ENCODE measurements around the gene MTMR11. TPM values are rescaled to one million over a fixed set of nuclear protein-coding genes. Genes with fewer than 3 reads are reported as not detected.

Gene MTMR11
- total and polyA plus RNA-seq, 2 of the 8 experiments (the other 6 are each of a cell fraction or from before 2014, with no cell fraction given) = 3.7 to 4.8 TPM

DNA sequence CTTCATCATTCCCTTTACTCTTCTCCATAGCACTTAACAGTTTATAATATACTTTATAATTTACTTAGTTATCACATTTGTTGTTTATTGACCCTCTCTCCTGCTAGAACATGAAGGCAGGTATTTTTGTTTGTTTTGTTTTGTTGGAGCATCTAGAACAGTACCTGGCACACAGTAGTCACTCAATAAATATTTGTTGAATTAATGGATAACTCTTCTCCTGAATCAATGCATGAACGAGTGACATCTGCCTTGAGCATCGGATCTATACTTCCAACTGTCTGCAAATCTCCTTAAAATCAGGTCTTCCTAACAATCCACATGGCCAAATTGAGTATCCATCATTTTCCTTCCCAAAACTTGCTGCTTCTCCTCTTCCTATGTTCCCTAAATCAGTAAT, 35.9 kb upstream of the MTMR11 start:
- CTCF ChIA-PET (ENCODE audit: partially characterized antibody) = interaction anchor here (1.2 to 1.5 kb wide), 2 partner anchors 79 to 193 kb away, joined by 4 read pairs; no protein-coding TSS in a partner anchor

More for the DNA sequence above, 35.9 kb upstream of the MTMR11 start:
- no peaks in the 10 kb centered on the region; the same call in 1 of the 2 replicates for H3K79me1 ChIP-seq (ENCODE audit: low read depth, low read length)
- H3K27ac ChIP-seq (ENCODE audit: low read depth, low read length) = no peak overlapping the region
- H3K4me2 ChIP-seq (ENCODE audit: insufficient read depth in 1 of 2, low read depth in 2 of 2, low read length in 2 of 2) = no peak overlapping the region
- H3K9ac ChIP-seq (replicated peaks in 1 of 4; ENCODE audit: extremely low read depth in 1 of 4, low read depth in 3 of 4, low read length in 3 of 4) = no peak overlapping the region
- H3K79me2 ChIP-seq (ENCODE audit: control insufficient read depth in 1 of 2, insufficient read depth in 2 of 2, low read length in 2 of 2) = 0 out of 4 replicates have a peak, but pooled peaks cover 0 to 2% of the 10 kb centered on the region in 2 experiments
- TF ChIP-seq CBX5 (IDR thresholded peaks at IDR 0.05; ENCODE audit: low read depth, low read length) (no peak), CHD2 (IDR thresholded peaks at IDR 0.05; ENCODE audit: low read length) (no peak), EZH2 (IDR thresholded peaks at IDR 0.05; ENCODE audit: low read depth, low read length, severe bottlenecking) (no peak), SUZ12 (IDR thresholded peaks at IDR 0.05; ENCODE audit: low read length) (no peak), ASH2L (IDR thresholded peaks at IDR 0.05; ENCODE audit: low read length) (no peak), POU5F1 (IDR thresholded peaks at IDR 0.05; ENCODE audit: low read depth, low read length) (no peak), SRF (IDR thresholded peaks at IDR 0.05; ENCODE audit: low read depth, low read length) (no peak)
- H2BK5ac ChIP-seq (ENCODE audit: low read depth, low read length) = no peak overlapping the region
- H3K9me3 ChIP-seq (ENCODE audit: insufficient read depth in 2 of 2, low read depth in 1 of 2, low read length in 1 of 2) = no peaks in the 10 kb centered on the region
- H4K91ac ChIP-seq (replicated peaks; ENCODE audit: insufficient read length, low read length) = no peak overlapping the region
- POLR2A ChIA-PET (ENCODE audit: partially characterized antibody) = interaction anchor here (1.0 kb wide), 1 partner anchor 9 kb away, joined by 3 read pairs; no protein-coding TSS in a partner anchor
- H3K4me1 ChIP-seq (replicated peaks in 1 of 4; ENCODE audit: control insufficient read depth in 3 of 4, insufficient read depth in 4 of 4, low read length in 3 of 4) = no peaks in the 10 kb centered on the region
- no peak for FAIRE-seq
- peaks cover 0 to 26% (median 18%) of the 10 kb centered on the region in 4 experiments; a peak in 5 of 8 replicates for H3K36me3 ChIP-seq (ENCODE audit: control insufficient read depth in 2 of 4, insufficient read depth in 4 of 4, low read length in 3 of 4)
- no peak overlapping the region for H2BK12ac ChIP-seq (ENCODE audit: low read depth, low read length)
- no peak overlapping the region for H2BK120ac ChIP-seq (replicated peaks; ENCODE audit: low read depth, low read length)
- H2AFZ ChIP-seq (ENCODE audit: low read length) = no peak overlapping the region
- H3K18ac ChIP-seq (ENCODE audit: extremely low read depth, low read length) = no peak overlapping the region
- H4K8ac ChIP-seq (ENCODE audit: extremely low read depth, insufficient read depth, low read length) = no peak overlapping the region
- H4K20me1 ChIP-seq (replicated peaks in 1 of 2; ENCODE audit: control insufficient read depth in 1 of 2, insufficient read depth in 2 of 2, low read length in 2 of 2) = peaks cover 0 to 2% of the 10 kb centered on the region in 2 experiments
- H2BK15ac ChIP-seq (ENCODE audit: low read length) = no peak overlapping the region
- DNase-seq (ENCODE audit: low read depth in 1 of 2, low spot score in 2 of 2) = no peak
- H3K56ac ChIP-seq (replicated peaks; ENCODE audit: insufficient read length, low read depth, low read length) = no peak overlapping the region
- 90% methylated on average over 2 of the region's 2 CpGs; no CpG with 5 or more reads in 1 of the 2 experiments for WGBS, 2 experiments (ENCODE audit: extremely low coverage in 1 of 2, insufficient coverage in 1 of 2, insufficient read length in 1 of 2, insufficient replicate concordance in 2 of 2, low coverage in 1 of 2, low lambda C conversion rate in 2 of 2, missing lambda C conversion rate in 1 of 2)
- no peak overlapping the region for H3K23ac ChIP-seq (ENCODE audit: insufficient read length)
- H3K27me3 ChIP-seq (replicated peaks in 1 of 4; ENCODE audit: control insufficient read depth in 3 of 4, extremely low read depth in 1 of 4, insufficient read depth in 3 of 4, low read length in 3 of 4) = no peaks in the 10 kb centered on the region
- H3K14ac ChIP-seq (ENCODE audit: insufficient read length) = no peak overlapping the region
- no peak overlapping the region for H3K4me3 ChIP-seq (ENCODE audit: extremely low read depth in 1 of 4, insufficient read depth in 2 of 4, low read depth in 3 of 4, low read length in 4 of 4)
- no peak overlapping the region for H3K4ac ChIP-seq (replicated peaks; ENCODE audit: insufficient read length, low read depth, low read length)
- no peaks in the 10 kb centered on the region for H3K23me2 ChIP-seq (ENCODE audit: low read depth, low read length)
- H2AK5ac ChIP-seq (ENCODE audit: low read depth, low read length) = no peak overlapping the region
- H4K5ac ChIP-seq (ENCODE audit: insufficient read length, low read depth, low read length) = no peak overlapping the region
- H2BK20ac ChIP-seq (ENCODE audit: low read length) = no peak overlapping the region

All from H1 (cell line).